Endothelial cell (in vitro differentiated cells): ENCODE results near the gene UFC1. TPM values are rescaled to one million over a fixed set of nuclear protein-coding genes. Genes with fewer than 3 reads are reported as not detected.

ENCODE experiments used
- DNase-seq: peaks from one replicate; pipeline ENCODE4 v3.0.0; 2021; ENCODE audit warnings: low spot score
- H3K27ac Mint-ChIP-seq: one replicate; pipeline ENCODE4 v1.8.0; 2021; ENCODE audit warnings: mixed read lengths, inconsistent platforms; ENCODE audit not compliant: unreplicated experiment
- H3K27me3 Mint-ChIP-seq: one replicate; pipeline ENCODE4 v1.8.0; 2021; ENCODE audit warnings: mild to moderate bottlenecking, moderate library complexity, mixed read lengths, inconsistent platforms; ENCODE audit not compliant: unreplicated experiment
- H3K36me3 Mint-ChIP-seq: one replicate; pipeline ENCODE4 v1.8.0; 2021; ENCODE audit warnings: mild to moderate bottlenecking, low read depth, mixed read lengths, inconsistent platforms; ENCODE audit not compliant: unreplicated experiment
- H3K4me1 Mint-ChIP-seq: one replicate; pipeline ENCODE4 v1.8.0; 2021; ENCODE audit warnings: mild to moderate bottlenecking, mixed read lengths, inconsistent platforms; ENCODE audit not compliant: unreplicated experiment
- H3K4me3 Mint-ChIP-seq: one replicate; pipeline ENCODE4 v1.8.0; 2021; ENCODE audit warnings: mild to moderate bottlenecking, mixed read lengths, inconsistent platforms; ENCODE audit not compliant: unreplicated experiment
- H3K9me3 Mint-ChIP-seq: one replicate; pipeline ENCODE4 v1.8.0; 2021; ENCODE audit warnings: mixed read lengths, inconsistent platforms; ENCODE audit not compliant: unreplicated experiment
- CTCF ChIP-seq: fragments of 200-600 bp; sonication (generic); IDR thresholded peaks from one replicate; pipeline ENCODE4 v1.5.0; 2021; ENCODE audit warnings: antibody characterized with exemption; ENCODE audit not compliant: unreplicated experiment
- total RNA-seq: library from RNA; stranded (reverse); fragmentation: NEBNext Ultra II Directional; extraction: Animal tissue kit (Norgen Biotek cat#: 25700); gene quantifications from one replicate; pipeline ENCODE4 v1.2.1, GENCODE V29; 2021; ENCODE audit not compliant: unreplicated experiment

UFC1 gene
- total RNA-seq, 1 donor from 2014 or later: 124 TPM

- peaks cover 59% of the 10 kb centered on the region for H3K4me1 Mint-ChIP-seq
- no peaks in the 10 kb centered on the region for H3K9me3 Mint-ChIP-seq
- no peak for DNase-seq
- no peak overlapping the region for H3K27ac Mint-ChIP-seq
- TF ChIP-seq CTCF: no peak
- H3K36me3 Mint-ChIP-seq: peaks cover 7% of the 10 kb centered on the region
- peaks cover 2% of the 10 kb centered on the region for H3K27me3 Mint-ChIP-seq
- H3K4me3 Mint-ChIP-seq: no peak overlapping the region
Measured at GRCh38 chr1:161187311-161187710, 33.5 kb downstream of the UFC1 start.

- no peak for TF ChIP-seq CTCF
- peaks cover 3% of the 10 kb centered on the region for H3K27me3 Mint-ChIP-seq
- H3K4me1 Mint-ChIP-seq: peaks cover 67% of the 10 kb centered on the region
- DNase-seq: no peak
- peaks cover 16% of the 10 kb centered on the region for H3K36me3 Mint-ChIP-seq
- H3K4me3 Mint-ChIP-seq: no peak overlapping the region
- H3K27ac Mint-ChIP-seq: peak overlapping the region; percentile 75
- no peaks in the 10 kb centered on the region for H3K9me3 Mint-ChIP-seq
Measured at GRCh38 chr1:161188381-161188780, 34.6 kb downstream of the UFC1 start.

- Mint-ChIP-seq H3K27ac (peak overlapping the region; percentile 72), H3K4me1 (peaks cover 70% of the 10 kb centered on the region), H3K36me3 (peaks cover 16% of the 10 kb centered on the region), H3K27me3 (peaks cover 3% of the 10 kb centered on the region), H3K4me3 (no peak overlapping the region), H3K9me3 (no peaks in the 10 kb centered on the region)
- TF ChIP-seq CTCF: no peak
- no peak for DNase-seq
Measured at GRCh38 chr1:161189036-161189435, 35.3 kb downstream of the UFC1 start.

- no peaks in the 10 kb centered on the region for H3K9me3 Mint-ChIP-seq
- TF ChIP-seq CTCF: no peak
- peaks cover 9% of the 10 kb centered on the region for H3K27me3 Mint-ChIP-seq
- peaks cover 69% of the 10 kb centered on the region for H3K4me1 Mint-ChIP-seq
- no peak overlapping the region for H3K27ac Mint-ChIP-seq
- no peak for DNase-seq
- peaks cover 25% of the 10 kb centered on the region for H3K36me3 Mint-ChIP-seq
- H3K4me3 Mint-ChIP-seq: no peak overlapping the region
Measured at GRCh38 chr1:161190962-161191521, 37.3 kb downstream of the UFC1 start.

GRCh38 chr1:161191971-161192370 is 38.2 kb downstream of the UFC1 start:
- peaks cover 69% of the 10 kb centered on the region for H3K4me1 Mint-ChIP-seq
- peaks cover 11% of the 10 kb centered on the region for H3K27me3 Mint-ChIP-seq
- TF ChIP-seq CTCF: no peak
- peaks cover 25% of the 10 kb centered on the region for H3K36me3 Mint-ChIP-seq
- H3K27ac Mint-ChIP-seq: no peak overlapping the region
- H3K9me3 Mint-ChIP-seq: no peaks in the 10 kb centered on the region
- H3K4me3 Mint-ChIP-seq: no peak overlapping the region
- DNase-seq: no peak
